ENCODE results near the gene DMD. TPM values are rescaled to one million over a fixed set of nuclear protein-coding genes. Genes with fewer than 3 reads are reported as not detected.

The DMD gene
- total and polyA plus RNA-seq, 2 of the 8 experiments (the other 6 are each of a cell fraction or from before 2014, with no cell fraction given) = 4.8 to 7.4 TPM

GRCh38 chrX:31099536-31100090 is 2111.7 kb downstream of the DMD start (continued):
- TF ChIP-seq KDM5A (IDR thresholded peaks at IDR 0.05; ENCODE audit: low read length) (no peak), TBP (IDR thresholded peaks at IDR 0.05; ENCODE audit: low read depth, low read length) (no peak)

Data from H1 (cell line).